HepG2 (cell line): ENCODE results near the gene DHX34. TPM values are rescaled to one million over a fixed set of nuclear protein-coding genes. Genes with fewer than 3 reads are reported as not detected.

ENCODE experiments used
- ATAC-seq: fragments of 200-7000 bp; cut with Tn5 transposase; 3 replicates; pipeline ENCODE4 v1.9.1; 2020; ENCODE audit warnings: mild to moderate bottlenecking, moderate library complexity
- BruUV-seq: library from RNA; stranded (reverse); fragments of 400-500 nt; replicated peaks from 2 replicates; lab custom pipeline; 2021; lab: Mats Ljungman, UMichigan
- CTCF ChIA-PET: fragments of 300-600 bp; formaldehyde crosslinking; extraction: SDS; loops from one replicate; lab custom pipeline; 2021; ENCODE audit warnings: low total read pairs, inconsistent platforms, low intra/inter-chr PET ratio; lab: Yijun Ruan, JAX
- POLR2A ChIA-PET: fragments of 350-600 bp; sonication (Branson Sonifier 250); formaldehyde crosslinking; loops from one replicate; lab custom pipeline; 2020; ENCODE audit warnings: antibody characterized with exemption, inconsistent platforms; lab: Yijun Ruan, JAX
- DNase-seq: peaks from one replicate; pipeline ENCODE4 v3.0.0-alpha.2; 2015; ENCODE audit warnings: low spot score
- FAIRE-seq: peaks from 3 replicates; lab custom pipeline; 2011; peaks lifted over from hg19 to GRCh38; lab: Jason Lieb, UNC
- H2AFZ ChIP-seq: one replicate; pipeline ENCODE4 v1.6.1; 2011; ENCODE audit warnings: low read length, inconsistent platforms
- H3K27ac ChIP-seq: fragments of 300-600 bp; 3 replicates; pipeline ENCODE4 v1.8.0; 2011; ENCODE audit warnings: mixed run types, mild to moderate bottlenecking, mixed read lengths, low read length, inconsistent platforms; ENCODE audit not compliant: insufficient read depth; ENCODE audit errors: extremely low read length
- H3K27me3 ChIP-seq, 2 experiments: fragments of 200-600 bp in 1 of 2; 2 replicates in 1 of 2; 3 replicates in 1 of 2; pipeline versions ENCODE4 v1.6.0 to v1.8.0; 2011; ENCODE audit warnings: low read length in 2 of 2, mild to moderate bottlenecking in 2 of 2, moderate library complexity in 2 of 2, inconsistent platforms in 1 of 2; ENCODE audit not compliant: insufficient read depth in 2 of 2, control insufficient read depth in 1 of 2
- H3K36me3 ChIP-seq, 2 experiments: fragments of 200-600 bp in 1 of 2; replicated peaks in 1 of 2; 2 replicates in 1 of 2; 3 replicates in 1 of 2; pipeline versions ENCODE4 v1.5.1 to v1.8.0; 2011; ENCODE audit warnings: low read length in 2 of 2, inconsistent platforms in 1 of 2; ENCODE audit not compliant: insufficient read depth in 2 of 2, control insufficient read depth in 1 of 2
- H3K4me1 ChIP-seq: 2 replicates; pipeline ENCODE4 v1.5.1; 2012; ENCODE audit warnings: low read length, inconsistent platforms; ENCODE audit not compliant: insufficient read depth
- H3K4me2 ChIP-seq: 2 replicates; pipeline ENCODE4 v1.6.0; 2011; ENCODE audit warnings: low read depth, low read length, inconsistent platforms
- H3K4me3 ChIP-seq, 3 experiments: fragments of 200-600 bp in 1 of 3; sonication (generic), shearing (Covaris generic) in 1 of 3; replicated peaks in 1 of 3; 2 replicates each; pipeline ENCODE4 v1.5.1; 2011 to 2016; ENCODE audit warnings: low read length in 3 of 3, inconsistent platforms in 2 of 3, low read depth in 2 of 3, mild to moderate bottlenecking in 2 of 3, control low read depth in 1 of 3, mixed read lengths in 1 of 3; ENCODE audit not compliant: insufficient read depth in 1 of 3
- H3K79me2 ChIP-seq: one replicate; pipeline ENCODE4 v1.6.1; 2011; ENCODE audit warnings: low read length, inconsistent platforms; ENCODE audit not compliant: insufficient read depth
- H3K9ac ChIP-seq: 2 replicates; pipeline ENCODE4 v1.6.0; 2011; ENCODE audit warnings: mild to moderate bottlenecking, low read depth, low read length, inconsistent platforms; ENCODE audit not compliant: insufficient read depth
- H3K9me3 ChIP-seq: 2 replicates; pipeline ENCODE4 v1.5.1; 2012; ENCODE audit warnings: mild to moderate bottlenecking, low read length
- H4K20me1 ChIP-seq: 2 replicates; pipeline ENCODE4 v1.6.0; 2011; ENCODE audit warnings: inconsistent platforms, mild to moderate bottlenecking, low read length, moderate library complexity; ENCODE audit not compliant: insufficient read depth
- CTCF ChIP-seq: sonication (generic); formaldehyde crosslinking; IDR thresholded peaks from 2 replicates; pipeline ENCODE4 v1.5.0; 2020; ENCODE audit warnings: mild to moderate bottlenecking, missing genetic modification reagents, moderate library complexity
- DR1 ChIP-seq: sonication (generic); formaldehyde crosslinking; IDR thresholded peaks from 2 replicates; pipeline ENCODE4 v1.8.0; 2021; ENCODE audit warnings: mild to moderate bottlenecking, missing genetic modification reagents, inconsistent platforms
- KMT2A ChIP-seq: sonication (generic); formaldehyde crosslinking; IDR thresholded peaks from 2 replicates; pipeline ENCODE4 v1.4.0; 2020; ENCODE audit warnings: missing genetic modification reagents
- MLLT10 ChIP-seq: sonication (generic); formaldehyde crosslinking; IDR thresholded peaks from 2 replicates; pipeline ENCODE4 v1.4.0; 2020; ENCODE audit warnings: missing genetic modification reagents
- PRPF4 ChIP-seq: fragments of 200-400 bp; formaldehyde crosslinking; IDR thresholded peaks from 2 replicates; pipeline ENCODE4 v1.6.1; 2016; ENCODE audit warnings: low read length, low read depth; ENCODE audit not compliant: poor library complexity, severe bottlenecking
- RAD51 ChIP-seq: fragments of 450-650 bp; IDR thresholded peaks from 2 replicates; pipeline ENCODE4 v1.6.1; 2016; ENCODE audit warnings: borderline replicate concordance
- SIX1 ChIP-seq: sonication (generic); formaldehyde crosslinking; IDR thresholded peaks from 2 replicates; pipeline ENCODE4 v1.4.0; 2020; ENCODE audit warnings: missing genetic modification reagents, borderline replicate concordance
- ZFP36L2 ChIP-seq: sonication (generic); formaldehyde crosslinking; IDR thresholded peaks from 2 replicates; pipeline ENCODE4 v1.4.0; 2020; ENCODE audit warnings: missing genetic modification reagents
- ZFX ChIP-seq: sonication (generic); formaldehyde crosslinking; IDR thresholded peaks from 2 replicates; pipeline ENCODE4 v1.4.0; 2020; ENCODE audit warnings: mild to moderate bottlenecking, low read depth, missing genetic modification reagents, moderate library complexity
- ZKSCAN5 ChIP-seq: sonication (generic); formaldehyde crosslinking; IDR thresholded peaks from 2 replicates; pipeline ENCODE4 v1.5.1; 2020; ENCODE audit warnings: mild to moderate bottlenecking, missing genetic modification reagents
- ZNF672 ChIP-seq: sonication (generic); formaldehyde crosslinking; IDR thresholded peaks from 2 replicates; pipeline ENCODE4 v1.8.1; 2022; ENCODE audit warnings: missing genetic modification reagents
- WGBS: methylation state at CpG from one replicate; pipeline ENCODE4 v1.1.6; 2017; ENCODE audit warnings: low lambda C conversion rate; 5-methylcytosine and 5-hydroxymethylcytosine counted together
- in situ Hi-C: cut with HindIII; loops from 2 replicates; pipeline ENCODE4 v1.10.0; 2017; ENCODE audit warnings: low pct_unique_long_range_greater_than_20kb; ENCODE audit not compliant: extremely low pct_ligation_motif_present
- intact Hi-C: fragments of 100-400 bp; cut with micrococcal nuclease; formaldehyde crosslinking; loops from one replicate; pipeline ENCODE4 v1.10.0; 2022; ENCODE audit not compliant: unreplicated experiment
- polyA plus RNA-seq, 8 experiments: library from polyadenylated mRNA; depleted of rRNA in 3 of 8; stranded (reverse) in 7 of 8; unstranded in 1 of 8; fragments of >200 nt; fragmentation: Illumina TruSeq in 4 of 8; extraction: Trizol in 4 of 8; gene quantifications; 2 replicates each; pipeline versions ENCODE4 v1.2.1 to v1.2.3, GENCODE V29; 2011 to 2016; ENCODE audit warnings: low read depth in 4 of 8, missing spikeins in 1 of 8, mixed read lengths in 1 of 8; ENCODE audit not compliant: insufficient read depth in 1 of 8
- total RNA-seq, 5 experiments: library from RNA; depleted of rRNA; stranded (reverse); fragments of >200 nt; fragmentation: Illumina TruSeq; extraction: Trizol; gene quantifications; 2 replicates each; pipeline ENCODE4 v1.2.3, GENCODE V29; 2016; ENCODE audit warnings: low read depth in 1 of 5

Gene DHX34
- total and polyA plus RNA-seq, 2 of the 13 experiments (the other 11 are each of a cell fraction or from before 2014, with no cell fraction given), result 9.2 to 12.0 TPM

- H3K36me3 ChIP-seq, result peaks cover 49 to 73% of the 10 kb centered on the region in 2 experiments
- no peak overlapping the region for H3K4me3 ChIP-seq
- H3K9me3 ChIP-seq, result no peaks in the 10 kb centered on the region
- POLR2A ChIA-PET, result no interaction called here
- FAIRE-seq (no peak), ATAC-seq (no peak), DNase-seq (no peak)
- CTCF ChIA-PET, result no interaction called here
- H3K4me1 ChIP-seq, result no peaks in the 10 kb centered on the region
- in situ Hi-C loops (no loop called here), intact Hi-C loops (no loop called here)
- H3K27me3 ChIP-seq, result no peaks in the 10 kb centered on the region
- 96% methylated on average over 7 of the region's 12 CpGs for WGBS
- no peak overlapping the region for H2AFZ ChIP-seq
- H3K27ac ChIP-seq, result no peak overlapping the region
- H4K20me1 ChIP-seq, result 0 out of 2 replicates have a peak, but pooled peaks cover 3% of the 10 kb centered on the region
- no TSS peak for BruUV-seq
- no peak overlapping the region for H3K9ac ChIP-seq
- H3K79me2 ChIP-seq, result no peaks in the 10 kb centered on the region
- no peak for TF ChIP-seq RAD51
- 0 out of 2 replicates have a peak, but pooled peaks have one; percentile 3 for TF ChIP-seq CTCF (CRISPR knock-in tag)
- H3K4me2 ChIP-seq, result no peak overlapping the region
Observed at GRCh38 chr19:47377801-47378200, 28.7 kb downstream of the DHX34 start.

DNA sequence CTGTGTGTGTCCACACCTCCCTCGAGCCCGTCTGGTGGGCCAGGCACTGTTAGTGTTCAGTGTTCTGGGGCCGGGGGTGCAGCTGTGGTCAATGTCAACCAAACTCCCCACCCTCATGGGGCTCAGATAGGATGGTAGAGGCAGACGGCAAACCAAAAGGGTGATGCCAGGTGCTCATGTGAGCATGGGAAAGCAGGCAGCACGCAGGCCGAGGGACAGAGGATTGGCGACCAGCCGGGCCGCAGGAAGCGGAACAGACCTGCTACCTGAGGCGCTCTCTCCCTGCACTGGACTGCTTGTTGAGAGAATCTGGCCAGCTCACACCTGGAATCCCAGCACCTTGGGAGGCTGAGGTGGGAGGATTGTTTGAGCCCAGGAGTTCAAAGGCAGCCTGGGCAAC, 29.1 kb downstream of the DHX34 start:
- no TSS peak for BruUV-seq
- H3K4me2 ChIP-seq, result no peak overlapping the region
- no peak overlapping the region for H2AFZ ChIP-seq
- H3K27ac ChIP-seq, result no peak overlapping the region
- POLR2A ChIA-PET, result no interaction called here
- 0 out of 2 replicates have a peak, but pooled peaks cover 3% of the 10 kb centered on the region for H4K20me1 ChIP-seq
- ATAC-seq (no peak), DNase-seq (no peak), FAIRE-seq (no peak)
- no peak overlapping the region for H3K4me3 ChIP-seq
- 97% methylated on average over 11 of the region's 11 CpGs for WGBS
- no peaks in the 10 kb centered on the region for H3K4me1 ChIP-seq
- peaks cover 45 to 68% of the 10 kb centered on the region in 2 experiments for H3K36me3 ChIP-seq
- no peaks in the 10 kb centered on the region for H3K27me3 ChIP-seq
- CTCF ChIA-PET, result no interaction called here
- intact Hi-C loops, result no loop called here
- in situ Hi-C loops, result no loop called here
- no peak overlapping the region for H3K9ac ChIP-seq
- no peaks in the 10 kb centered on the region for H3K79me2 ChIP-seq
- no peaks in the 10 kb centered on the region for H3K9me3 ChIP-seq
- TF ChIP-seq ZFP36L2, result no peak
- no peak for TF ChIP-seq ZNF672
- TF ChIP-seq DR1 (CRISPR knock-in tag), result no peak
- TF ChIP-seq ZKSCAN5 (CRISPR knock-in tag), result no peak
- TF ChIP-seq PRPF4, result no peak
- no peak for TF ChIP-seq ZFX (CRISPR knock-in tag)
- TF ChIP-seq SIX1 (CRISPR knock-in tag), result no peak
- TF ChIP-seq KMT2A (CRISPR knock-in tag), result no peak
- no peak for TF ChIP-seq MLLT10 (CRISPR knock-in tag)
